HG02981 (cell line): Measurements from ENCODE around the gene AIP.
A peak's percentile ranks its signal among the peaks of the same experiment; 100 is the strongest.

ENCODE experiments used
- ATAC-seq: cut with Tn5 transposase; IDR thresholded peaks from one replicate; pipeline ENCODE4 v1.9.1; 2021; ENCODE audit warnings: mild to moderate bottlenecking, moderate library complexity; ENCODE audit not compliant: unreplicated experiment

The AIP gene

GRCh38 chr11:67482827-67483798 is at the start of gene AIP:
Gene AIP, plus strand, starts transcription at chr11:67483026. Its CDS starts 133 bp downstream, at chr11:67483159.
- ATAC-seq = peak; percentile 71

GRCh38 chr11:67433536-67434394 is 49.1 kb upstream of the AIP start:
- ATAC-seq = no peak

- no peak for ATAC-seq
These were observed 48.4 kb upstream of the AIP start for GRCh38 chr11:67434395-67434881.

GRCh38 chr11:67435031-67435726 is 47.6 kb upstream of the AIP start:
- no peak for ATAC-seq

GRCh38 chr11:67435727-67436458 is 46.9 kb upstream of the AIP start:
- ATAC-seq = no peak

GRCh38 chr11:67436459-67437081 is 46.3 kb upstream of the AIP start:
- ATAC-seq = peak; percentile 57

GRCh38 chr11:67437082-67437808 is 45.6 kb upstream of the AIP start, which contains the start of gene PTPRCAP:
Gene PTPRCAP, minus strand, starts transcription at chr11:67437682. Its CDS starts 63 bp downstream, at chr11:67437619.
- no peak for ATAC-seq

GRCh38 chr11:67437809-67438157 is 45.0 kb upstream of the AIP start:
- ATAC-seq = no peak

GRCh38 chr11:67438158-67438902 is 44.5 kb upstream of the AIP start:
- no peak for ATAC-seq

GRCh38 chr11:67439321-67440228 is 43.3 kb upstream of the AIP start:
- no peak for ATAC-seq

GRCh38 chr11:67440229-67441097 is 42.4 kb upstream of the AIP start:
- no peak for ATAC-seq

GRCh38 chr11:67441098-67441563 is 41.7 kb upstream of the AIP start:
- no peak for ATAC-seq

- ATAC-seq = no peak
These were observed 41.0 kb upstream of the AIP start for GRCh38 chr11:67441731-67442351.

GRCh38 chr11:67442504-67443404 is 40.1 kb upstream of the AIP start:
- ATAC-seq = no peak

- no peak for ATAC-seq
These were observed 37.3 kb upstream of the AIP start for GRCh38 chr11:67445515-67445914.
